Caki2 (cell line): ENCODE data around the gene SAC3D1. TPM values are rescaled to one million over a fixed set of nuclear protein-coding genes. Genes with fewer than 3 reads are reported as not detected.
A peak's percentile ranks its signal among the peaks of the same experiment; 100 is the strongest.
"Not testable (repeated sequence)": the region's sequence is repeated elsewhere in the genome, so short reads cannot be mapped to it uniquely, and the experiment has no call there.

Source experiments
- DNase-seq: peaks from one replicate; pipeline ENCODE4 v3.0.0-alpha.2; 2015; ENCODE audit warnings: low read depth
- in situ Hi-C: cut with HindIII; loops from 2 replicates; pipeline ENCODE4 v1.10.0; 2016; ENCODE audit warnings: low sequenced_read_pairs, low pct_unique_long_range_greater_than_20kb, mixed read lengths
- total RNA-seq: library from RNA; depleted of rRNA; stranded (reverse); fragments of >200 nt; shearing (Covaris generic); gene quantifications from 2 replicates; pipeline ENCODE4 v1.2.3, GENCODE V29; 2014; ENCODE audit warnings: low replicate concordance; rRNA removed

SAC3D1 gene
- total RNA-seq = 63.6 and 72.7 TPM in 2 replicates

DNA sequence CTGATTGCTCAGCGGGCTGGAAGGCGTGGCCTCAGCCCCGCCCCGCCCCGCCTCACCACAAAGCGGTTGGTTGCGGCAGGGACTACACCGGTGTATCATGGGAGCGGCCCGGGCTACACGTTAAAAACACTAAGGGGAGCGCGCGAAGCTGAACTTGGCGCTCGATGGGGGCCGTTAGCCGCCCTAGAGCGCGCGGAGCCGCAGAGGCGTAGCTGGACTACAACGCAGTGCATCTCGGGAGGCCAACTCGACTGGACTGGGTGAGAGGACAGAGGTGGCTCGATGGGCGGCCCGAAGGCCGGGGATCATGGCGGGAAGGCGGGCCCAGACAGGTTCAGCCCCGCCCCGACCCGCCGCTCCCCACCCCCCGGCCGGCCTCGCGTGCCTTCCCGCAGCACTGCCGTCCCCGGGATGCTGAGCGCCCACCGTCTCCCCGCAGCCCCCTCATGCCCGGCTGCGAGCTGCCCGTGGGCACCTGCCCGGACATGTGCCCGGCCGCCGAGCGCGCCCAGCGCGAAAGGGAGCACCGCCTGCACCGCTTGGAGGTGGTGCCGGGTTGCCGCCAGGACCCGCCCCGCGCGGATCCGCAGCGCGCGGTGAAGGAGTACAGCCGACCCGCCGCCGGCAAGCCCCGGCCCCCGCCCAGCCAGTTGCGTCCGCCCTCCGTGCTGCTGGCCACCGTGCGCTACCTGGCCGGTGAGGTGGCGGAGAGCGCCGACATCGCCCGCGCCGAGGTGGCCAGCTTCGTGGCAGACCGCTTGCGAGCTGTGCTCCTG, at the start of gene SAC3D1:
SAC3D1 (plus strand) TSS at position 364 of the 776 bp plus-strand sequence; CDS start at position 447, 83 bp downstream.
- DNase-seq = peak; percentile 94
- in situ Hi-C loops = no loop called here

DNA sequence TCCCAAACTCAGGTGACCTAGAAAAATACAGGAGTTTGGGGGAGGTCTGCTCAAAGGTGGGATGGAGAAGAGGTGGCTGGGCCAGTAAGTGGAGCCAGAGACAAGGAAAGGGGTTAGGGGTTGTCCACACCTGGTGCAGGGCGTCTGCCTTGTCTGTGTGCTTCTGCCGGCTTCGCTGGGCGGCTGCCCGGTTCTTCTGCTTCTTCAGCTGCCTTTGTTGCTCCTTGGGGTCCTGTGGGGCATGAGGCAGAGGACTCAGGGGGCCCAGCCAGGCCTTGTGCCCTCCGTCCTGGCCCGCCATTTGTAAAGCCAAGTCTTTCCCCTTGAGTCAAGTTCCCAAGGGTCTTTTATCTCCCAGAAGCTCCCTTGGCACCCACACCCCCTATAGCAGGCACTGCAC, 46.7 kb upstream of the SAC3D1 start:
- in situ Hi-C loops = no loop called here
- DNase-seq = no peak

DNA sequence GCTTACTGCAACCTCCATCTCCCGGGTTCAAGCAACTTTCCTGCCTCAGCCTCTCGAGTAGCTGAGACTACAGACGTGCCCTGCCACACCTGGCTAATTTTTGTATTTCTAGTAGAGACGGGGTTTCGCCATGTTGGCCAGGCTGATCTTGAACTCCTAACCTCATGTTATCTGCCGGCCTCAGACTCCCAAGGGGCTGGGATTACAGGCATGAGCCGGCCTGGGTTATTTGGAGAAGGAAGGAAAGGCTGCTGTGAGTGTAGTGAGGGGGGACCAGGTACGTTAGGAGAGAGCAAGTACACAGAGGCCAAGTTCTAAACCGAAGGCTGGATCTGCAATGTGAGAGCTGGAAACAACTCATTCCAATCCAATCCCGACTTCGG, 44.7 kb upstream of the SAC3D1 start:
- no peak for DNase-seq
- in situ Hi-C loops = no loop called here

DNA sequence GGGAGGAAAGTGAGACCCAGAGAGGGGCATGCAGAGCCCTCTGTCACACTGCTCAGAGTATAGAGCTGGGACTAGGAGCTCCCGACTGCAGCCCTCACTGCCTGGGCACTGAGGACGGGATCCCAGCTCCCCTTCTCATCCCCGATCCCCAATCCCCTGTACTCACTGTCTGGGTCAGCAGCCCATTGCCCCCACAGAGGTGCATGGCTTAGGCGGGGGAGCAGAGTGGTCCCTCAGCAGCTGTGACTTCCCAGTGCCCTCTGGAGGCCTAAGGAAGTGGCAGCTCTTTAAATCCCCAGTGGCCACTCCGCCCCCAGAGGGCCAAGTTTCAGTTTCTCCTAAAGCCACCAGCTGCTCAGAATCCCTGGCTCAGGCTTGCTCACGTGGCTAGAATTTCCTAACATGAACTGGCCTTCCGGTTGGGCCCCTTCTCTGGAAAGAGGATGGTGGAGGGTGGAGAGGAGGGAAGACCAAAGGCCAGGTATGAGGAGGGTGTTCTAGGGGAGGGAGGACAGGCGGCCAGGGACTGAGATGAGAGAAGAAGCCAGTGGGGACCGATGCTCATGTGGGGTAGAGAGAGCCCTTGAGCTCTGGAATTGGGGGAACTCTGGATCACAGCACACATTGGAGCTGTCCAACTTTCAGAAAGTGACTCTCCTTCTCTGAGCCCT, 44.2 kb upstream of the SAC3D1 start, which contains the start of gene BATF2:
BATF2 (minus strand) TSS at position 262 of the 671 bp plus-strand sequence; CDS start at position 205, 57 bp downstream.
- in situ Hi-C loops = no loop called here
- DNase-seq = peak; percentile 67

DNA sequence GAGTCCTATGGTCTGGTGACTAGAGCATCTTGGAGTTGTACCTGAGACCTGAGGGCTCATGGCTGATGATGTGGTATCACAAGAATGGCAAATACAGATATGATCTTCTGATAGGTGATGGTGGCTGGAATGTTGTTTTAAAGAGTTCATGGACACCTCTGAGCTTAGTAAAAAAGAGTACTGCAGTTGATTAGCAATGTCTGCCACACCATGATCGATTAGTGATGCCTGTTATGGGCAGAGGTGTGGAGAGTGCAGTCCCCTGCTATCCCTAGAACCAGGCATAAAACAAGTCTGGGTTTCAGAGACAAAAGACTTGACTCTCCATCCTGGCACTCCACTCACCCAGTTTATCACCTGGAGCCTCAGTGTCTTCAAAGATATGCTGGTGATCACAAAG, 42.9 kb upstream of the SAC3D1 start:
- no peak for DNase-seq
- in situ Hi-C loops = no loop called here

DNA sequence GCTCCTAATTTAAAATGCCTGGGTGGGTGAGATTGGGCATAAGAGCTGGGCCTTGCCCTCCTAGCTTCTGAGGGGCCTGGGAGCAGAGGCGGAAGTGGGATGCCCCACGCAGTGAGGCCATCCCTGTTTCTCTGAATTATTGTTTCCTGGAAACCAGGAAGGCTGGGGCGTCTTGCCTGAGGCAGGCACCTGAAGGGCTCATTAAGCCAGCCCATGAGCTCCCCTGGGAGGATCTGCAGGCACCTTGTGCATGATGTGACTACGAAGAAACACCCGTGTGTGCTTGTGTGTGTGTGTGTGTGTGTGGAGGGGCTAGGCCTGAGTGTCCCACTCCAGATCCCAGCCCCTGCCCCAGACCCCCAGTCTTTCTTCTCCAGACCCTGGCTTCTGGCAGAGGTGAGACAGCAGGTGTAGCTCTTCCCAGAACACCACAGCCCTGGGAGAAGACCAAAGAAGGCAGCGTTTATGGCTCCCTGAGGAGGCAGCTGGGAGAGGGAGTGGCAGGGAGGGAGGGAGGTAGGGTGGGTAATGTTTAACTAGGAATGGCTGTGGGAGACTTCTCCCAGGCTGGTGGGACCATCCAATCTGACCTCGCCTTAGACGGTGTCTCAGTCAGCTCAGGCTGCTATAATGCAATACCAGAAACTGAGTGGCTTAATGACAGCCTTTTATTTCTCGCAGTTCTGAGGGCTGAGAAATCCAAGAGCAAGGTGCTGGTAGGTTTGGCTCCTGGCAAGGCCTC, 42.1 kb upstream of the SAC3D1 start:
- in situ Hi-C loops = no loop called here
- peak; percentile 60 for DNase-seq

DNA sequence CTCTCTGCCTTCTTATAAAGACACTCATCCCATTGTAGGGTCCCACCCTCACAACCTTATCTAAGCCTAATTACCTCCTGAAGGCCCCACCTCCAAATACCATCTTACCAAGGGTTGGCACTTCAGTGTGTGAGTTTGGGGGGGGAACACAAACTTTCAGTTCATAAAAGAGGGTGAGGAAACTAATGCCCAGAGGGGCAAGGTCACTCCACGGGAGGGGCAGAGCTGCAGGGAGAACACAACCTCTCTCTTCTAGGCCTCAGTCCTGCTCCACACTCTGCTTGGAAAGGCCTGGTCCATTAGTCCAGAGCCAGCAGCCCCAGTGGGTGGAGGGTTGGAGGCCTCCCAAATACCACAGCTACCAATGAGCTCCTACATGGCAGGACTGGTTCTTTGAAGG, 41.5 kb upstream of the SAC3D1 start:
- in situ Hi-C loops = no loop called here
- no peak for DNase-seq

DNA sequence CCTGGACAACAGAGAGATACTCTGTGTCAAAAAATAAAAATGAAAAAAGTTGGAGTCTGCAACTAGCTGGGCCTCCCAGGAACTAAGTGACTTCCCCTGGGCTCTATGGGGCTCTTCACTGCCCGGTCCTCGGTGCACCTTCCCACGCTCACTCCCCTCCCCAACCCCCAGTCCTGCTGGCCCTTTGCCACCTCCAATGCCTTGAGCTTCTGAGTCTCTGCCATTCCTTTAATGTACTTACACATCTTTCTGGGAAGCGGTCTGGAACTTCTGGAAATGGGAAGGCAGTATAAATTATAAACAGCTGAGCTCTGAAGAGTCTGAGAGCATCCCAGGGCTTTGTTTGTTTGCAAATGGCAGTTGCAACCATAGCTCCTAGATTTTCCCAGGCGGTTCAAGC, 38.3 kb upstream of the SAC3D1 start:
- no peak for DNase-seq
- in situ Hi-C loops = no loop called here

DNA sequence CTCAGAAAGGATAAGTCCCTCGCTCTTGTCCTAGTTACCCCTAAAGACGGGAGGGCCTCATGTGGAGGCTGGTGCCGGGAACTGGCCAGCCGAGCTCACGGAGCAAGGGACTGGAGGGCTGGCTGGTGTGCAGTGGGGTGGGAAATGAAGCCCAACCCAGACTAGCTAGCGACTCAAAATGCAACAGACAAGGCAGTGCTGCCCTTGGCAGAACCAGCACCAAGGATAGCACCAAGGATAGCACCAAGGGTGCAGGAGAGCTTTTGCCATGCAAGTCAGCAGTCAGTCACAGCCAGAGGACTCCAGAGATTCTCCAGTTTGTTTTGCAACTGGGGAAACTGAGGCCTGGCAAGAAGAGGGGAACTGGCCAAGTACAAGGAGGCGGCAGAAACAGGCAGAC, 37.7 kb upstream of the SAC3D1 start:
- in situ Hi-C loops = no loop called here
- no peak for DNase-seq

DNA sequence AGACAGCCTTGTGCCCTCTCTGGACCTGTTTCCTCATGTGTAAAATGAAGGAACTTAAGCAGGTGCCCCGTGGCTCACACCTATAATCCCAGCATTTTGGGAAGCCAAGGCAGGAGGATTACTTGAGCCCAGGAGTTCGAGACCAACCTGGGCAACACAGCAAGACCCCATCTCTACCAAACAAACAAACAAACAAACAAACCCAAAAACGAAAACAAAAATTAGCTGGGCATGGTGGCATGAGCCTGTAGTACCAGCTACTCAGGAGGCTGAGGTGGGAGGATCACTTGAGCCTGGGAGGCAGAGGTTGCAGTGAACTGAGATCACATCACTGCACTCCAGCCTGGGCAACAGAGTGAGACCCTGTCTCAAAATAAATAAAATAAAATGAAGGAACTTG, 37.0 kb upstream of the SAC3D1 start:
- in situ Hi-C loops, DNase-seq: not testable (repeated sequence)

DNA sequence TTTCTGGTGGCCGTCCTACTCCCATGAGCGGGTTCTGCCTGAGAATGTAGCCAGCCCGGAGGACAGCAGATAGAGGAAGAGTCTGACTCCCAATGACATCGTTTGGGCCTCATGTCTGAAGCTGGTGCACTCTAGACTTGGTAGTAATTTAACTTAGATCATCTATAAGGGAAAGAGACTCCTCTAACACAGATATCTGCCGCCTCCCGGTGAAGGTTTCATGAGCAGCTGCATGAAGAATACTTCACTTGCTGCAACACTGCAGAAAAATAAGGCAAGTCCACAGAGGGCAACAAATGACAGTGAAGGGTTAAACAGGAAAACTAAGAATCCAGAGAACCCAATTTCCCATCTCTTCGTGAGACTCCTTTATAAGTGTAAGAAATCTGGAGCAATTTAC, 33.0 kb upstream of the SAC3D1 start:
- DNase-seq = no peak
- in situ Hi-C loops = no loop called here

DNA sequence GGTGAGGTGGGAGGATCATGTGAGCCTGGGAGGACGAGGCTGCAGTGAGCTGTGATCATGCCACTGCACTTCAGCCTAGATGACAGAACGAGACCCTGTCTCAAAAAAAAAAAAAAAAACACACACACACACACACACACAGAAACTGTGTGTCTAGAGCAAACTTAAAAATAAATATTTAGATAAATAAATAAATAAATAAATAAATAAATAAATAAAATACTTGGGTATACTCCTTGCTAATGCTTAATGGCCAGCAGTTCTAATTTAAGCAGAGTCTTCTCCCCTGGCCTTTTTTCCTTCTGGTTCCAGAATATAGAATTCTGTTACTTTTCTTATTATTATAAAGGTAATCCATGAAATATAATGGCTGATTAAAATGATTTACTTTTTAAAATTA, 32.1 kb upstream of the SAC3D1 start:
- in situ Hi-C loops = no loop called here
- DNase-seq = no peak

DNA sequence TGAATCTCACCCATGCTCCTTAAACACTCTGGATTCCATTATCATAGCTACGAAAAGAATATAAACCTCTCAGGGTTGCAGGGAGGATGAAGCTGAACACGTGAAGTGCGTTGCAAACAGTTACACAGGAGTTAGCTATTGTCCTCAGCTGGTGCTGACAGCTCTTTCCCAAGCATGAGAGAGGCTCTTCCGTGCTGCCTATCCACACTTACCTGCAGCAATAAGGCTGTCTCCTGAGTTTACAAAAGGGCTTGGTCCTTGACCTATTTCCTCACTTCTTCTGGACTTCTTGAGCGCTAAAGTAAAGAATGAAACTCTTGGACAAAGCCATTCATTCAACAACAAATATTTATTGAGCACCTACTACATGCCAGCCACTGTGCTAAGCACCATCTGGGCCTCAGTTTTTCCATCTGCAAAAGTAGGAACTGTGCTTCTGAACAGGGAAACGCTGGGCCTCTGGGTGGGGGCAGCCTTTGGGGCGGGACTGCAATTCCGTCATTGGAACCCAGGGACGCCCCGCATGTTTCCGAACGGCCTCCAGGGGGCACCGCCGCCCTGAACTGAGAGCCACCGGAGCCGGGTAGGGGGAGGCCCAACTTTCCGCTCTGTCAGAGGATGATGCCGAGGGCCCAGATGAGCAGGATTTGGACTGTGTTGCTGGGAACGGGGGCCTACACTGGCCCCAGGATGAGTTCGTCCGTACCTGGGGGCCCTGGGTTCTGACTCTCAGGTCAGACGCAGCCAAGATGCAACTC, 27.7 kb upstream of the SAC3D1 start:
- DNase-seq = peak; percentile 82
- in situ Hi-C loops = no loop called here

DNA sequence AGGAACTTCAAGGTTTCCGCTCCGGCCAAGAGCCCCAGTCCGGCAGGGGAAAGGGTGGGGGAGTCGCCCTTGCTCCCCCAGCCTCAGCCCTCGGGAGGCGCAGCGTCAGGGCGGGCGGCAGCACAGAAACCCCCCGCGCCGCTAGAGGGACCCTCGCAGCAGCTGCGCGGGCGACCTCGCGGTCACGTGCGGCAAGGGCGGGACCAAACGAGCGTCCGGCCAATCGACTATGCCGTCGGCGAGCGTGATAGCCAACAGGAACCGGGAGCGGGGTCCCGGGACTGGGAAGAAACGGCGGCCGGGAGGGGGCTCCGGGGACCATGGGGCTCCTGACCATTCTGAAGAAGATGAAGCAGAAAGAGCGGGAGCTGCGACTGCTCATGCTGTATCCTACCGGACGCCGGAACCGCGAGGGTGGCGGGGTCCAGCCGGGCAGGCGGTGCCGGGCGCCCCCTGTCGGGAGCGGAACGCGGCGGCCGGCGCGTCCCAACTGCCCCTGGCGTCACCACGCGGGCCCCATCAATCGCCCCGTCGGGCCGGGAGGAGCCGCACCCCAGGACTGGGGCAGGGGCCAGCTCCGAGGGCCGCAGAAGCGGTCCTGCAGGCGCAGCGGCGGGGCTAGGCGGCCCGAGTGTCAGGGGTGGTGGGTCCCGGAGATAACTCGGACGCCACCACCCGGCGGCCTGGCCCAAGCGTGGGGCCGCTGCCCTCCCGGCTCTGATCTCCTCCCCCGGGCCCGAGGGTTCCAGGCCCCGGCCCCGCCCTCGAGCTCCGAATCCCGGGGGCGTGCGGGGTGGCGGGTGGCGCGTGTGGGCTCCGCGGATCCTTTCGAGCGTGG, 26.9 kb upstream of the SAC3D1 start, which contains the start of gene ARL2:
ARL2 (plus strand) TSS at position 273 of the 838 bp plus-strand sequence; CDS start at position 321, 48 bp downstream.
- in situ Hi-C loops = no loop called here
- peak; percentile 85 for DNase-seq

DNA sequence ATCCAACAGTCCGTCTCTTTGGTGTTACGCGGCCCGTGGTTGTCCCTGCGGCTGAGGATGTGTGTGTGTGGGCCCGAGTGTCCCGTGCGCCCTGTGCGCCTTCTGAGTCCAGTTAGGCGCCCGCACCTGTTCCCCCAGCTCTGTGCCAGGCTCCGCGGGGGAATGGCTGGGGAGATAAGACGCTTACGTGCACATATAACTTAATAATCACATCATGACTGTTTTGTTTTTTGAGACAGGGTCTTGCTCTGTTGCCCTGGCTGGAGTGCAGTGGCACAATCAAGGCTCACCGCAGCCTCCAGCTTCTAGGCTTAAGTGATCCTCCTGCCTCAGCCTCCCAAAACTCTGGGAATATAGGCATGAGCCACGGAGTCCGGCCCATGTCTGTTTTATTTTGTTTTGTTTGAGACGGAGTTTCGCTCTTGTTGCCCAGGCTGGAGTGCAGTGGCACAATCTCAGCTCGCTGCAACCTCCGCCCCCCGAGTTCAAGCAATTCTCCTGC, 26.2 kb upstream of the SAC3D1 start:
- in situ Hi-C loops = no loop called here
- no peak for DNase-seq

DNA sequence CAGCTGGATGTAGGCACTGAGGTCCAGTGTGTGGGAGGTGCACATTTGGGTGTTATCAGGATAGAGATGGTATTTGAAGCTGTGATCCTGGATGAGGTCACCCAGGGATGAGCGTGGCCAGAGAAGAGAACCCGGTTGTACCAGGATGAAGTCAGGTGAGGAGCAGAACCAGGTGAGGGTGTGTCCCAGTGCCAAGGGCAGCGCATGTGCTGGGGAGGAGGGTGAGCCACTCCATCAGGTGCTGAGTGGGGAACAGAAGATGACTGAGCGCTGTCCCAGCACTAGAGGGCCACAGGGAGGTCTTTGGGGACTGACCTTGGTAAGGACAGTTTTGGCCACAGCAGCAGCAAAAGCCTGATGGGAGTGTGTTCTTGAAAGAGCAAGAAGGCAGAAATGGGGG, 24.3 kb upstream of the SAC3D1 start:
- in situ Hi-C loops = no loop called here
- DNase-seq = no peak

DNA sequence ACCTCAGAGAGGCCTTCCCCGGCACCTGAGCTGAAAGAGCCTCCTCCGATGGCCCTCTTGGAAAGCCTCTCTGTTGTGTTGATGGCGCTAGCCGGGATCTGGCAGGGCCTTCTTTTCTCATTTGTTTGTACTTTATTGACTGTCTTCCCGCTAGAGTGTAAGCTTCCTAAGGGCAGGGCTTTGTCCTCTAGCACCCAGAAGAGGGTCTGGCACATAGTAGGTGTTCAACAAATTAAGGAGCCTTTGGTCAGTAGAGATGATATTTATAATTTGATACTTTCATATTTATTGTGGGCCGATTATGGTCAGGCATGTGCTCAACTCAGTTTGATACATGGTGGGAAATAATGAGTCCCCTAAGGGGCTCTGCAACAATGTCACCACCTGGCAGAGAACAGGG, 23.1 kb upstream of the SAC3D1 start:
- DNase-seq = no peak
- in situ Hi-C loops = no loop called here
